ENCODE data around the gene SYT7.

SYT7 gene

DNA sequence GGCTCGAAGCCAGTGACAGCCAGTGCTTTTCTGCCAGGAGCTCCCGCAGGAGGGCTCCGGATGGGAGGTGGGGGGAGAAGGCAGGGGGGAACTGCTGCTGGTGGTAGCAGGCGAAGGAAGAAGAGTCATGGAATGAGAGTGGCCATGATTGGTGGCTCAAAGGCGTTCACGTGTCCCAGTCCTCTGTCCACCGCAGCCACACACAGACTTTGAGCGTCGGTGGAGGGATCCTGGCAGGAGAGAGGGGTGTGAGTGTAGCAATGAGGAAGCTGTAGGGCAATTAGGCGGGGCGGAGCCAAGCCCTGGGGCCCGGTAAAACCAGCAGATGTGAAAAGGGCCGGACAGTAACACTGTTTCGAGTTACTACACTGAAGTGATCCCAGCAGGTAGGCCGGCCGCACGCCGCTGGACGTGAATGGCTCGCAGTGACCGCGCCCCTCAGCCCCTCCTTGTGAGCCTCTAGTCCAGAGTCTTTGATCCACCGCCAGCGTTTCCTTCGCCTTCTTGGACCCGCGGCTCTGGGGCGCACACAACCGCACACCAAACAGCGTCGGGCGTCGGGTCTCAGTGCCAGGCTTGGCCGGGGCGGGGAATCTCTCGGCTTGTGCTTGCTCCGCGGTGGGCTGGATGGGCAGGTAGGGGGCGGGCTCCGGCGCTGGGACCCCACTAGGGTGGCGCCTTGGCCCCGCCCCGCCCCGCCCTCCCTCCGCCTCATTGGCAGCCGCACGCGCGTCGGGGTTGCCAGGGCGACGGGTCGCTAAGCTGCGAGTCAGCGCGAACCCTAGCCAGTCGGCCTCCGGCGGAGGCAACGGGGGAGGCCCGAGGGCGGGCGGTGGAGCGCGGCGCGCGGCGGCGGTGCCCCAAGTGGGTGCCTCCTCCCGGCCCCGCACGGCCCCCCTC lies 72.7 kb downstream of the SYT7 start, which contains the start of gene LRRC10B:
Gene LRRC10B (plus strand): TSS at position 788 of the 900 bp plus-strand sequence. CDS start 250 bp downstream, outside the sequence.
- in situ Hi-C loops (cut with MboI; ENCODE audit: low pct_unique_long_range_greater_than_20kb, low sequenced_read_pairs) = no loop called here
- peak; percentile 84 for DNase-seq

- in situ Hi-C loops (cut with MboI; ENCODE audit: low pct_unique_long_range_greater_than_20kb, low sequenced_read_pairs) = no loop called here
- DNase-seq = no peak
Measured at GRCh38 chr11:61507012-61507768, 73.7 kb downstream of the SYT7 start.

- in situ Hi-C loops (cut with MboI; ENCODE audit: low pct_unique_long_range_greater_than_20kb, low sequenced_read_pairs) = no loop called here
- no peak for DNase-seq
Measured at GRCh38 chr11:61505640-61506155, 75.2 kb downstream of the SYT7 start.

DNA sequence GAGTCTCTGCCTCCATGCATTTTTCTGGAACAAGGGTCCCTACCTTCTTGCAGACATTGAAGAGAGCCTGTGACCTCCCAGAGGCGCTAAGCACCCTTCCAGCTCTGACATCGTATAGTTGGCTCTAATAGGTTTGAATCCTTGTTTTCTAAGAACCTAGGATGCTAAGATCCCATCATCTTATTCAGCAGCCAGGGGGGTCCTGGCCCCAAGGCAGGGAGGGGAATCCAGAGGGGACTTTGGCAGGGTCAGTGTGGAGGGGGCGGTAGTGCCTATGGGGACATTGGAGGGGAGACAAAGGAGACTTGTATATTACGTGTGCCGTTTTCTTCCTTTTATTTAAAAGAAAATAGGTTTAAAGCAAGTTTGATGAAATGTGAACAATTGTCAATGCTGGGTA lies 75.8 kb downstream of the SYT7 start:
- no peak for DNase-seq
- in situ Hi-C loops (cut with MboI; ENCODE audit: low pct_unique_long_range_greater_than_20kb, low sequenced_read_pairs) = no loop called here

DNA sequence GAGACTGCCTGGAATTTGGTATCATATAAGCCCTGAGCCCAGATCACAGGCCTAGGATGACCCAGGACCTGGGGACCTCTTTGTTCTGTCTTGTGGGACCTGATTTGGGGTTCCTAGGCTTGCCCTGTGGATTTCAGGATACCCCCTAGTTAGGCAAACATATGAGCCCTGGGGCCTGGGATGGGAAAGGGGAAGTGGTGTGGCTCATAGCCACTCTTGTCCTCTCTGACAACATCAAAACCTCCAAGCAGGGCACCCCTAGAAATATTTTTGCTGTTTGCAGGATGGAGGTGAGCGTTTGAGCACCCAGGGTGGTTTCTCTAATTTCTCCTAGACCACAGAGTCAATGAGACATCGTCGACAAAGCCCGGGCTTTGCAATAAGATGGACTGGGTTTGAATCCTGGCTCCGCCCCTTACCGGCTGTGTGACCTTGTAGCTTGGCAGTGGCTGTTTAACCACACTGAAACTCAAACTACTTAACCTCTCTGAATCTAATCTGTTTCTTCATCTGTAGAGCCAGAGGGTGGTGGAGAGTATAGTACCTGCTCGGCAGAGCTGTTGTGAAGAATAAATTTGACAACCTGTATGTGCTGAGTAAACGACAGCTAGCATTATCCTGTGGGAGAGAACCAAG lies 77.6 kb downstream of the SYT7 start:
- in situ Hi-C loops (cut with MboI; ENCODE audit: low pct_unique_long_range_greater_than_20kb, low sequenced_read_pairs) = no loop called here
- peak; percentile 28 for DNase-seq

GRCh38 chr11:61502522-61502921 lies 78.4 kb downstream of the SYT7 start:
- in situ Hi-C loops (cut with MboI; ENCODE audit: low pct_unique_long_range_greater_than_20kb, low sequenced_read_pairs) = no loop called here
- no peak for DNase-seq

- DNase-seq = no peak
- in situ Hi-C loops (cut with MboI; ENCODE audit: low pct_unique_long_range_greater_than_20kb, low sequenced_read_pairs) = no loop called here
Measured at GRCh38 chr11:61499816-61500491, 80.9 kb downstream of the SYT7 start.

- DNase-seq = no peak
- in situ Hi-C loops (cut with MboI; ENCODE audit: low pct_unique_long_range_greater_than_20kb, low sequenced_read_pairs) = no loop called here
Measured at GRCh38 chr11:61498767-61499341, 82.0 kb downstream of the SYT7 start.

GRCh38 chr11:61497876-61498275 lies 83.0 kb downstream of the SYT7 start:
- no peak for DNase-seq
- in situ Hi-C loops (cut with MboI; ENCODE audit: low pct_unique_long_range_greater_than_20kb, low sequenced_read_pairs) = no loop called here

GRCh38 chr11:61497473-61497872 lies 83.4 kb downstream of the SYT7 start:
- DNase-seq = no peak
- in situ Hi-C loops (cut with MboI; ENCODE audit: low pct_unique_long_range_greater_than_20kb, low sequenced_read_pairs) = no loop called here

GRCh38 chr11:61496602-61497400 lies 84.1 kb downstream of the SYT7 start:
- in situ Hi-C loops (cut with MboI; ENCODE audit: low pct_unique_long_range_greater_than_20kb, low sequenced_read_pairs) = no loop called here
- no peak for DNase-seq

DNA sequence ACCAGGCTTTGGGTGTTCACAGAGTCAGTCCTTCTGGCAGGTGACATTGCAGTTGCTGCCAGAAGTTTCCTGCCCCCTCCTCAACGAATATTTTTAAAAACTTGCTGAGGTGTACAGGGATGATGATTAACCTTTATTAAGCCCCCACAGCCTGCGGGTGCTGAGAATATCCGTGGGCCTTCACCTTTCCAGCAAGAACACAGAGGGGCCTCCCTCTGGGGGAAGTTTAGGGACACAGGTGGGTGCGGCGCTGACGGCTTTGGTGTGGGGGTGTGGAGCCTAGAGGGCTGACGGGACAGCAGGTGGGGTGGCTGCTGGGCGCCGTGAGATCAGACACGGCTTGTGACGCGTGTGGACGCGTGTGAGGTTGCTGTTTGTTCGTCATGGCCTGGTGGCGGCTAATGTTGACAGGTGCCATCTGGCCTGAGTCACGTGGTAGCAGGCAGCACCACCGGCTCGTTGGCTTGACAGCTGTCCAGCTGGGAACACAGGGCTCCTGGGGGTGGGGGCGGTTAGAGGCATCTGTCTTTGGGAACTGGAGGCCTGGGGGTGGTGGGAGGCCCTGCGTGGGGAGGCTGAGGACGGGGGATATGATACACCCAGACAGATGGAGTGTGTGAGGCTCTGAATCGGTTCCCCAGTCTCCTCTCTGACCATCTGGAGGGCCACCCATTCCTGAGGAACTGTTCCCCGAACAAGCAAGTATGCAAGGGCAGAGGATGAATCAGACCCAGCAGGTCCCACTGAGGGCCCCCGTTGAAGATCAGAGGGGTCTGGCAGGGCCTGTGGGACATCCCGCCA lies 84.9 kb downstream of the SYT7 start:
- in situ Hi-C loops (cut with MboI; ENCODE audit: low pct_unique_long_range_greater_than_20kb, low sequenced_read_pairs) = no loop called here
- no peak for DNase-seq

DNA sequence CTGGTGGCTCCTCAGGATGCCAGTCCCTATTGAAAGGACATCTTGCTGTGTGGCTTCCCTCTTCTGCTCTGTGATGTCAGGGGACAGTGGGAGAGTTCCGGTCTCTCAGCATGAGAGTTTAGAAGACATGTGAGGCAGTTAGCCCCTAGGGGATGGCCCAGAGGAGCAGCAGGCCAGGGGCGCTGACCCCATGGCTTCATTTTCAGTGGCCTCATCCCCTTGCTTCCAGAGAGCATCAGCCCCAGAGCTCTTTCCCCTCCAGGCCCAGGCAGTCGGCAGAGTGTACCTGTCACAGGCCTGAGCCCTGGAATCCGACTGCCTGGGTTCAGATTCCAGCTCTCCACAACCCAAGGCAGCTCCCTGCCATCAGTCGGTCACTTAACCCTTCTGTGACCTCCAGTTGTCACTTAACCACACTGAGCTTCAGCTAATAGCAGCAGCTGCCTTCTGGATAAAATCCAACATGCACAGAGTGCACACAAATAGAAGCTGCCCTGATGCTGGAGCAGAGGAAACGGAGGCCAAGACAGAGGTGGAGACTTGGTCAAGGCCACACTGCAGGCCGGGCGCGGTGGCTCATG lies 86.4 kb downstream of the SYT7 start:
- DNase-seq = no peak
- in situ Hi-C loops (cut with MboI; ENCODE audit: low pct_unique_long_range_greater_than_20kb, low sequenced_read_pairs) = no loop called here

GRCh38 chr11:61491736-61492395 lies 89.0 kb downstream of the SYT7 start:
- no peak for DNase-seq
- in situ Hi-C loops (cut with MboI; ENCODE audit: low pct_unique_long_range_greater_than_20kb, low sequenced_read_pairs) = no loop called here

GRCh38 chr11:61489833-61490721 lies 90.8 kb downstream of the SYT7 start:
- no peak for DNase-seq
- in situ Hi-C loops (cut with MboI; ENCODE audit: low pct_unique_long_range_greater_than_20kb, low sequenced_read_pairs) = no loop called here
